Esophagus squamous epithelium (tissue), 4 donors: ENCODE data around the gene KRTAP12-3.

Source experiments
- POLR2A ChIP-seq, 4 donors: fragments of 450-650 bp; IDR thresholded peaks; one replicate each; pipeline ENCODE4 v1.6.1; 2017; ENCODE audit warnings: antibody characterized with exemption in 4 of 4, mild to moderate bottlenecking in 4 of 4, moderate library complexity in 3 of 4
- TF ChIP-seq, protein P1 (sequence below), 6 experiments: fragments of 450-650 bp in 4 of 6; fragments of 200-600 bp in 2 of 6; sonication (generic) in 2 of 6; IDR thresholded peaks; one replicate each; pipeline ENCODE4 v1.5.1; 2016 to 2019; ENCODE audit warnings: antibody characterized with exemption in 6 of 6, mild to moderate bottlenecking in 4 of 6, moderate library complexity in 4 of 6

DNA sequence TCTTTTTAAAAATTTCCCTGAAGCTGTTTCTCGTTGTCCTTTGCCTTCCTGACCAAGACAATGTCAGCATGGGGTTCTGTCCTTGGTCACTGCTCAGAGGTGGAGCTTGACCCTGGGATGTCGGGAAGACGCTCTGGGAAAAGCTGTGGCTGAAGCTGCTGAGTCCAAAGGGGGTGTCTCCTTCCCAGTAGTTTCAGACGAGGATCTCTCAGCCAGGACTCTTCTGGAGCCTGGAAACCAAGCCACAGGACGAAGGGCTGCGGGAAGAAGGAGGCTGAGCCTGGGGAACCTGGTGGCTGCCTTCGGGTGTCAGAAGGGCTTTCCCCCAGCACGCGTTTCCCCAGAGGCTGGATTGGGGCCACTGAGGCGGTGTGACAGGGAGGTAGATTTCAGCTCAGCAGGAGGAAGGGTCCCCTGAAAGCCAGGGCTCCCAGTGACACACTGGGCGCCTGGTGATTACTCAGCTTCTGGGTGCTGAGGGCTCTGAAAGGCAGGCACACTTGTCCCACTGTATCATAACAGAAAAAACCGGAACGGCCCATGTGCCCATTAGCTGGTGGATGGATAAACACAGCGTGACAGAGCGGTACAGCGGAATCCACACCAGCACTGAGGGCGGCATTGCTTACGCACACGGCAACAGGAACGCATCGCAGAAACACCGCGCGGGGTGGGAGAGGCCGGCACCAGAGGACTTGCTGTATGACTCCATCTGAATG lies 29.3 kb downstream of the KRTAP12-3 start:
- TF ChIP-seq, protein P1, sequence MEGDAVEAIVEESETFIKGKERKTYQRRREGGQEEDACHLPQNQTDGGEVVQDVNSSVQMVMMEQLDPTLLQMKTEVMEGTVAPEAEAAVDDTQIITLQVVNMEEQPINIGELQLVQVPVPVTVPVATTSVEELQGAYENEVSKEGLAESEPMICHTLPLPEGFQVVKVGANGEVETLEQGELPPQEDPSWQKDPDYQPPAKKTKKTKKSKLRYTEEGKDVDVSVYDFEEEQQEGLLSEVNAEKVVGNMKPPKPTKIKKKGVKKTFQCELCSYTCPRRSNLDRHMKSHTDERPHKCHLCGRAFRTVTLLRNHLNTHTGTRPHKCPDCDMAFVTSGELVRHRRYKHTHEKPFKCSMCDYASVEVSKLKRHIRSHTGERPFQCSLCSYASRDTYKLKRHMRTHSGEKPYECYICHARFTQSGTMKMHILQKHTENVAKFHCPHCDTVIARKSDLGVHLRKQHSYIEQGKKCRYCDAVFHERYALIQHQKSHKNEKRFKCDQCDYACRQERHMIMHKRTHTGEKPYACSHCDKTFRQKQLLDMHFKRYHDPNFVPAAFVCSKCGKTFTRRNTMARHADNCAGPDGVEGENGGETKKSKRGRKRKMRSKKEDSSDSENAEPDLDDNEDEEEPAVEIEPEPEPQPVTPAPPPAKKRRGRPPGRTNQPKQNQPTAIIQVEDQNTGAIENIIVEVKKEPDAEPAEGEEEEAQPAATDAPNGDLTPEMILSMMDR (IDR thresholded peaks at IDR 0.05): no peak
- no peak for TF ChIP-seq POLR2A (IDR thresholded peaks at IDR 0.05)
